A673 (cell line): ENCODE results near the gene MLN. TPM values are rescaled to one million over a fixed set of nuclear protein-coding genes. Genes with fewer than 3 reads are reported as not detected.

Experiments
- BruUV-seq: library from RNA; stranded (reverse); fragments of 400-500 nt; replicated peaks from 2 replicates; lab custom pipeline; 2021; lab: Mats Ljungman, UMichigan
- CTCF ChIA-PET: fragments of 300-600 bp; sonication (Branson Sonifier 250); formaldehyde crosslinking; loops from one replicate; lab custom pipeline; 2022; ENCODE audit warnings: antibody characterized with exemption; lab: Charles Lee
- POLR2A ChIA-PET: fragments of 300-600 bp; sonication (Branson Sonifier 250); formaldehyde crosslinking; loops from one replicate; lab custom pipeline; 2022; ENCODE audit warnings: antibody characterized with exemption; ENCODE audit not compliant: low non-redundant PET; lab: Charles Lee
- DNase-seq: peaks from one replicate; pipeline ENCODE4 v3.0.0-alpha.2; 2015; ENCODE audit warnings: low spot score
- H3K27ac ChIP-seq: fragments of 200-600 bp; sonication (generic); 2 replicates; pipeline ENCODE4 v1.5.1; 2016; ENCODE audit warnings: mixed run types, low read depth, mild to moderate bottlenecking, mixed read lengths, antibody characterized with exemption, low read length; ENCODE audit not compliant: poor library complexity, severe bottlenecking
- H3K27me3 ChIP-seq: fragments of 200-600 bp; sonication (generic); replicated peaks from 2 replicates; pipeline ENCODE4 v1.6.1; 2017; ENCODE audit warnings: mixed run types, low read depth, mild to moderate bottlenecking, mixed read lengths, antibody characterized with exemption, low read length; ENCODE audit not compliant: insufficient read depth, poor library complexity
- H3K36me3 ChIP-seq: fragments of 200-600 bp; sonication (generic); 2 replicates; pipeline ENCODE4 v1.6.1; 2016; ENCODE audit warnings: mixed run types, mild to moderate bottlenecking, mixed read lengths, antibody characterized with exemption, low read length; ENCODE audit not compliant: insufficient read depth, poor library complexity, severe bottlenecking
- H3K4me1 ChIP-seq: fragments of 200-600 bp; sonication (generic); 2 replicates; pipeline ENCODE4 v1.6.1; 2017; ENCODE audit warnings: mixed run types, mild to moderate bottlenecking, mixed read lengths, antibody characterized with exemption, low read length; ENCODE audit not compliant: insufficient read depth, poor library complexity, severe bottlenecking
- H3K4me3 ChIP-seq: fragments of 200-600 bp; sonication (generic); 2 replicates; pipeline ENCODE4 v1.5.1; 2016; ENCODE audit warnings: low read depth, mixed run types, mild to moderate bottlenecking, mixed read lengths, low read length; ENCODE audit not compliant: poor library complexity, severe bottlenecking
- H3K9me3 ChIP-seq: fragments of 200-600 bp; sonication (generic); 2 replicates; pipeline ENCODE4 v1.6.1; 2016; ENCODE audit warnings: mixed run types, low read depth, mild to moderate bottlenecking, mixed read lengths, antibody characterized with exemption, low read length; ENCODE audit not compliant: poor library complexity, severe bottlenecking
- CTCF ChIP-seq: fragments of 300-800, 200-600 bp; sonication (generic); conservative IDR thresholded peaks from 2 replicates; pipeline ENCODE4 v1.5.1; 2017; ENCODE audit warnings: low read depth, mild to moderate bottlenecking, antibody characterized with exemption, low read length, moderate library complexity, mixed read lengths
- EZH2 ChIP-seq: fragments of 200-600 bp; sonication (generic); IDR thresholded peaks from 2 replicates; pipeline ENCODE4 v1.6.1; 2017; ENCODE audit warnings: borderline replicate concordance, low read depth, mild to moderate bottlenecking, mixed read lengths, antibody characterized with exemption, low read length; ENCODE audit not compliant: poor library complexity, severe bottlenecking
- intact Hi-C: fragments of 100-400 bp; cut with micrococcal nuclease; formaldehyde crosslinking; loops from one replicate; pipeline ENCODE4 v1.10.0; 2022; ENCODE audit not compliant: unreplicated experiment
- total RNA-seq: library from RNA; stranded (reverse); gene quantifications from 2 replicates; pipeline ENCODE4 v1.2.3, GENCODE V29; 2021

Gene MLN
- total RNA-seq, 1 experiment from 2014 or later, result not detected

GRCh38 chr6:33801611-33802010 lies 2.2 kb downstream of the MLN start:
- intact Hi-C loops, result no loop called here
- H3K9me3 ChIP-seq, result no peaks in the 10 kb centered on the region
- BruUV-seq, result no TSS peak
- peaks cover 15% of the 10 kb centered on the region for H3K4me1 ChIP-seq
- TF ChIP-seq CTCF, result no peak
- no peak for TF ChIP-seq EZH2
- H3K4me3 ChIP-seq, result no peak overlapping the region
- no peaks in the 10 kb centered on the region for H3K36me3 ChIP-seq
- CTCF ChIA-PET, result no interaction called here
- no peak overlapping the region for H3K27ac ChIP-seq
- POLR2A ChIA-PET, result no interaction called here
- no peaks in the 10 kb centered on the region for H3K27me3 ChIP-seq
- DNase-seq, result no peak

GRCh38 chr6:33800248-33800969 lies 3.4 kb downstream of the MLN start:
- Histone ChIP-seq H3K9me3 (no peaks in the 10 kb centered on the region), H3K36me3 (no peaks in the 10 kb centered on the region), H3K27me3 (no peaks in the 10 kb centered on the region), H3K27ac (no peak overlapping the region), H3K4me3 (no peak overlapping the region), H3K4me1 (peaks cover 15% of the 10 kb centered on the region)
- ChIA-PET CTCF (no interaction called here), POLR2A (no interaction called here)
- no peak for DNase-seq
- intact Hi-C loops, result no loop called here
- TF ChIP-seq EZH2 (no peak), CTCF (no peak)
- BruUV-seq, result no TSS peak

DNA sequence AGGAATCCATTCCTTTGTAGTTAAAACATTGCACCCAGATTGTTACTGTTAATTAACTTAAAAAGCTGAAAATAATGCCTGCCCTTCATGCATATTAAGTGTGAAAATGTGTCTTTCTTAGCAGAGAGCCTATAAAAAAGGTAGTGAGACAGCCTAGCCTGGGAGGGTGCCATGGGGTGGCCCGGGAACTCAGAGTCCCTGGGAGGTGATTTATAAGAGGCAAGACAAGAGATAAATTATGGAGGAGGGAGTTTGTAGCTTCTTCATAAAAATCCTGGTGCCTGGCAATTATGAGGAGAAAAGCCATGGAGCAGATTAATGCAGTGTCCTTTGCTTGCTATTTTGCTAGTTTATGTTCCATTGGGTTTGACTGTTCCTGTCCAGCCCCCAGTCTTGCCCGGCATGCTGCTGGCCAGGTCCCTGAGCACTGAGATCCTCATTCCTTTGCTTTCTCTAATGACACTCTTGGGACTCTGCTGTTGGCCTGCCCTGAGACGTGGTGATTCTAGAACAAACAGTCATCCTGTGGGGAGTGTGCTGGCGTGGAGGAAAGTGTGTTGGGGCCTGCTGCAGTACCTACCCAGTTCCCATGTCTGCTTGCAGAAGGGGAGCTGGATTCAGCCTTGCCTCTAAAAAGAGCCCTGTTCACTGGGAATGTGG lies 4.2 kb downstream of the MLN start:
- Histone ChIP-seq H3K4me3 (no peak overlapping the region), H3K36me3 (no peaks in the 10 kb centered on the region), H3K27ac (no peak overlapping the region), H3K4me1 (peaks cover 15% of the 10 kb centered on the region), H3K27me3 (no peaks in the 10 kb centered on the region), H3K9me3 (no peaks in the 10 kb centered on the region)
- POLR2A ChIA-PET, result no interaction called here
- CTCF ChIA-PET, result interaction anchor here (0.6 kb wide), 1 partner anchor 364 kb away, joined by 8 read pairs; no protein-coding TSS in a partner anchor
- DNase-seq, result no peak
- TF ChIP-seq EZH2 (no peak), CTCF (no peak)
- BruUV-seq, result no TSS peak
- intact Hi-C loops, result no loop called here
